OCI-LY1 (cell line): ENCODE data around the gene HSPBAP1.
A peak's percentile ranks its signal among the peaks of the same experiment; 100 is the strongest.

Experiments used
- H2AFZ ChIP-seq: fragments of 200-600 bp; sonication (generic), shearing (Covaris generic); 2 replicates; pipeline ENCODE4 v1.6.0; 2014; ENCODE audit warnings: antibody characterized with exemption, mild to moderate bottlenecking, low read length
- H3F3A ChIP-seq: fragments of 200-600 bp; sonication (generic), shearing (Covaris generic); 2 replicates; pipeline ENCODE4 v1.6.0; 2014; ENCODE audit warnings: mild to moderate bottlenecking, antibody characterized with exemption, low read length, moderate library complexity; ENCODE audit not compliant: insufficient read depth
- H3K27ac ChIP-seq: fragments of 200-600 bp; sonication (generic); 2 replicates; pipeline ENCODE4 v1.5.1; 2014; ENCODE audit warnings: low read length, mixed run types, mild to moderate bottlenecking, low read depth; ENCODE audit not compliant: poor library complexity, severe bottlenecking
- H3K27me3 ChIP-seq: fragments of 200-600 bp; sonication (generic); 2 replicates; pipeline ENCODE4 v1.6.0; 2014; ENCODE audit warnings: antibody characterized with exemption, mild to moderate bottlenecking, low read length, moderate library complexity; ENCODE audit not compliant: insufficient read depth
- H3K36me3 ChIP-seq: fragments of 200-600 bp; sonication (generic); 2 replicates; pipeline ENCODE4 v1.6.1; 2014; ENCODE audit warnings: mild to moderate bottlenecking, antibody characterized with exemption, low read length, moderate library complexity, mixed read lengths; ENCODE audit not compliant: insufficient read depth
- H3K4me1 ChIP-seq: fragments of 200-600 bp; sonication (generic); 2 replicates; pipeline ENCODE4 v1.5.1; 2014; ENCODE audit warnings: mild to moderate bottlenecking, low read length, moderate library complexity; ENCODE audit not compliant: insufficient read depth, severe bottlenecking
- H3K4me2 ChIP-seq: fragments of 200-600 bp; sonication (generic), shearing (Covaris generic); 2 replicates; pipeline ENCODE4 v1.6.1; 2014; ENCODE audit warnings: low read length
- H3K4me3 ChIP-seq: fragments of 200-600 bp; sonication (generic); 2 replicates; pipeline ENCODE4 v1.5.1; 2014; ENCODE audit warnings: low read length, low read depth, mild to moderate bottlenecking, mixed read lengths; ENCODE audit not compliant: poor library complexity, severe bottlenecking
- H3K79me2 ChIP-seq: fragments of 200-600 bp; shearing (Covaris generic); 2 replicates; pipeline ENCODE4 v1.6.1; 2016; ENCODE audit warnings: mixed run types, low read length, mixed read lengths; ENCODE audit not compliant: insufficient read depth
- H3K9ac ChIP-seq: fragments of 200-600 bp; sonication (generic), shearing (Covaris generic); 2 replicates; pipeline ENCODE4 v1.6.1; 2014; ENCODE audit warnings: mild to moderate bottlenecking, low read length, mixed read lengths
- H3K9me2 ChIP-seq: fragments of 200-600 bp; sonication (generic), shearing (Covaris generic); 2 replicates; pipeline ENCODE4 v1.6.1; 2014; ENCODE audit warnings: low read depth, mild to moderate bottlenecking, low read length, mixed read lengths
- H3K9me3 ChIP-seq: fragments of 200-600 bp; shearing (Covaris generic); 2 replicates; pipeline ENCODE4 v1.6.1; 2014; ENCODE audit warnings: low read length, mixed read lengths
- H4K20me1 ChIP-seq: fragments of 200-600 bp; sonication (generic), shearing (Covaris generic); 2 replicates; pipeline ENCODE4 v1.6.0; 2016; ENCODE audit warnings: mild to moderate bottlenecking, low read length; ENCODE audit not compliant: insufficient read depth
- CTCF ChIP-seq: fragments of 200-600 bp; sonication (generic), shearing (Covaris generic); IDR thresholded peaks from 2 replicates; pipeline ENCODE4 v1.5.1; 2017; ENCODE audit warnings: mild to moderate bottlenecking, antibody characterized with exemption, low read length, moderate library complexity, mixed read lengths
- EZH2 ChIP-seq: fragments of 200-600 bp; sonication (generic), shearing (Covaris generic); IDR thresholded peaks from 2 replicates; pipeline ENCODE4 v1.8.0; 2017; ENCODE audit warnings: borderline replicate concordance, mixed run types, mild to moderate bottlenecking, antibody characterized with exemption, low read length, moderate library complexity, mixed read lengths

The HSPBAP1 gene

GRCh38 chr3:122793568-122794416 lies at the start of gene HSPBAP1:
HSPBAP1 (minus strand) TSS chr3:122793831; CDS start chr3:122793680, 151 bp downstream.
- H3K36me3 ChIP-seq, result peaks cover 3% of the 10 kb centered on the region; the same call in 1 of the 2 replicates
- no peak for TF ChIP-seq CTCF
- TF ChIP-seq EZH2, result no peak
- no peaks in the 10 kb centered on the region for H3K9me2 ChIP-seq
- no peaks in the 10 kb centered on the region for H3F3A ChIP-seq
- peaks cover 57% of the 10 kb centered on the region for H3K4me1 ChIP-seq
- H3K9me3 ChIP-seq, result no peaks in the 10 kb centered on the region
- H3K27me3 ChIP-seq, result no peaks in the 10 kb centered on the region
- H3K9ac ChIP-seq, result peak within 1 kb of the TSS; percentile 78
- no peaks in the 10 kb centered on the region for H4K20me1 ChIP-seq
- H3K4me2 ChIP-seq, result peak within 1 kb of the TSS; percentile 99
- H3K79me2 ChIP-seq, result no peaks in the 10 kb centered on the region; the same call in 1 of the 2 replicates
- H3K27ac ChIP-seq, result peak within 1 kb of the TSS; percentile 87
- peak within 1 kb of the TSS; percentile 78 for H3K4me3 ChIP-seq
- peak within 1 kb of the TSS; percentile 92 for H2AFZ ChIP-seq

- TF ChIP-seq CTCF (no peak), EZH2 (no peak)
- Histone ChIP-seq H3K9ac (no peak overlapping the region), H3K9me3 (no peaks in the 10 kb centered on the region), H2AFZ (no peak overlapping the region), H4K20me1 (no peaks in the 10 kb centered on the region), H3F3A (no peaks in the 10 kb centered on the region), H3K4me3 (no peak overlapping the region), H3K4me1 (no peaks in the 10 kb centered on the region), H3K36me3 (peaks cover 5% of the 10 kb centered on the region; the same call in 1 of the 2 replicates), H3K4me2 (no peak overlapping the region), H3K9me2 (no peaks in the 10 kb centered on the region), H3K79me2 (no peaks in the 10 kb centered on the region), H3K27ac (no peak overlapping the region), H3K27me3 (no peaks in the 10 kb centered on the region)
Observed at GRCh38 chr3:122835590-122835989, 42.0 kb upstream of the HSPBAP1 start.

GRCh38 chr3:122828281-122828680 lies 34.6 kb upstream of the HSPBAP1 start:
- no peaks in the 10 kb centered on the region for H3K27me3 ChIP-seq
- H3K36me3 ChIP-seq, result peaks cover 12% of the 10 kb centered on the region; the same call in 1 of the 2 replicates
- H3K9ac ChIP-seq, result no peak overlapping the region

More at GRCh38 chr3:122828281-122828680, 34.6 kb upstream of the HSPBAP1 start:
- no peak overlapping the region for H3K4me3 ChIP-seq
- H3K4me1 ChIP-seq, result no peaks in the 10 kb centered on the region
- no peak overlapping the region for H3K27ac ChIP-seq
- no peaks in the 10 kb centered on the region for H3K9me3 ChIP-seq
- H3K4me2 ChIP-seq, result no peak overlapping the region
- no peaks in the 10 kb centered on the region for H3F3A ChIP-seq
- no peak overlapping the region for H2AFZ ChIP-seq
- H4K20me1 ChIP-seq, result no peaks in the 10 kb centered on the region
- H3K9me2 ChIP-seq, result no peaks in the 10 kb centered on the region
- TF ChIP-seq EZH2 (no peak), CTCF (no peak)
- H3K79me2 ChIP-seq, result no peaks in the 10 kb centered on the region
